Activated naive CD4-positive, alpha-beta T cell treated with anti-CD3 and anti-CD28 coated beads, Interleukin-2, amount 50 U/mL, for 16 hours (primary cell): Measurements from ENCODE around the gene LDHB.
"Not testable (repeated sequence)": the region's sequence is repeated elsewhere in the genome, so short reads cannot be mapped to it uniquely, and the experiment has no call there.

ENCODE experiments used
- DNase-seq: peaks from one replicate; pipeline ENCODE4 v3.0.0-alpha.2; 2020

Gene LDHB

GRCh38 chr12:21661396-21662093 is 3.9 kb upstream of the LDHB start:
- DNase-seq, result not testable (repeated sequence)

DNA sequence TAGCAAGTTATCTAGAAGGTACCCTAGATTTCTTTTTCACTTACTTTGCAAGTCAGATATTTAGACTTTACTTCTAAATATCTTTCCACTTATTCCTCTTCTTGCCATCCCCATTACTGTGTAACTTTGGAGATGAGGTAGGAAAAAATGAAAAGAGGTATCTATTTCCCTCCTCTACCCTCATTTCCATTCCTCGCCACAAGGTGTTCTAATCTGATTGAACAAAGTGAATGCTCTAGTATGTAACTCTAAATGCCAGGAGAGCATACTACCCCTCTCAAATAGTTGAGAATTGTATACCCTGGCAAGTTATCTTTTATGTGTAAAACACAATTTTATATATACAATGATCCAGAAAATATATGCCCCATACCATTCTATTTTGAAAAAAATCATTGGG is 1.7 kb upstream of the LDHB start:
- no peak for DNase-seq

DNA sequence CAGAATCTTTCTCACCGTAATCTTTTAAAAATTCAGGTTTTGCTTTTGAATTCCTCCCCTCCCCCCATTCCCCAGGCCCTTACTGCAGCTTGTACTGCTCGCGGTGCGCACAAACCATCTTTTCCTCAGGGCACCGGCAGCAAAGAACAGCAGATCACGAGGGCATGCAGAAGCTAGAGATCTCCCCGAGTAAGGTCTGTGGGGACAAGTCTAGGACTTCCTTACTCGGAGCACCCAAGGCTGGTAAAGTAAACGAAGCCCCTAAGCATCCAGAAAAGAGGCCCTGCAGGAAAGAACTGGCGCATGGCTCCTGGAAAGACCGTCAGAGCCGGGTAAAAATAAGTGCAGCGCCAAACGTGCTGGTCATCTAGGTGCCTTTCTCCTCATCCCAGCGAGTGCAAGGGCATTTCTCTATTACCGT is 727 bp downstream of the LDHB start:
- peak; percentile 55 for DNase-seq

DNA sequence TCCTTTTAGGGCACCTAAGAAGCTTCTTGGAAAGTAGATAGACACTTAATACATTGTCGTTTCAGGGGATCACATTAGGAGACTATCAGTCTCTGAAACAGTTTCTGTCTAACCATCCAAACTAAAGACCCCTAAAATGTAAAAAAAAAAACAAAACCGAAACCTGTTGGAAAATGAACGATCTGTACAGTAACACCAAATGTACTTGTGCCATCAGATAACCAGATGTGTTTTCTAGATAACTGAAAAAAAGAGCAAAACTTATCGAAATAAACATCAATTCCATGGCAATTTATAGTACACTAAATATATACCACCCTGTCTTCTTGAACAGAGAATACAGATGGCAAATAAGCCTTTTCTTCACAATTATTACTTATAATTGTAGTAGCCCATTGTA is 2.1 kb downstream of the LDHB start:
- DNase-seq, result no peak

GRCh38 chr12:21651821-21652220 is 5.8 kb downstream of the LDHB start:
- DNase-seq, result no peak

- no peak for DNase-seq
Observed at GRCh38 chr12:21650997-21651396, 6.6 kb downstream of the LDHB start.

- no peak for DNase-seq
Observed at GRCh38 chr12:21649034-21649433, 8.6 kb downstream of the LDHB start.

DNA sequence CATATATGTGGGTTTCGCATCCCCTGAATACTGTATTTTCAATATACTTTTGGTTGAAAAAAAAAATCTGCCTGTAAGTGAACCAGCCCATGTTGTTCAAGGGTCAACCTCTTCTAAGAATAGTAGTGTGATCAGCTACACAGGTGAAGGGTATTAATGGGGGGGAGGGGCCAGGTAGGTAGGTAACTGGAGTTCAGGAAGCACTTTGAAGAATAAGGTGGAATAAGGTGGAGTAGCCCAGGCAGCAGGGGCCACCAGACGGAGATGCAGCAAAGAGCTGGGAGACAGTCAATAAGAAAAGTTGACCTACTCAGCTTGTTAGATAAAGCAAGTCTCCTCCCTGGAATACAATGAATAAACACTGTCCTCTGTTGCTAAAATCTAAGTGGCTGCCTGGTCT is 9.3 kb downstream of the LDHB start:
- DNase-seq, result no peak

- no peak for DNase-seq
Observed at GRCh38 chr12:21647179-21647578, 10.5 kb downstream of the LDHB start.

GRCh38 chr12:21645041-21645500 is 12.6 kb downstream of the LDHB start:
- DNase-seq, result not testable (repeated sequence)

GRCh38 chr12:21644516-21644915 is 13.1 kb downstream of the LDHB start:
- no peak for DNase-seq

GRCh38 chr12:21643758-21644157 is 13.9 kb downstream of the LDHB start:
- no peak for DNase-seq

GRCh38 chr12:21642707-21643389 is 14.8 kb downstream of the LDHB start:
- DNase-seq, result no peak

- no peak for DNase-seq
Observed at GRCh38 chr12:21638054-21638891, 19.4 kb downstream of the LDHB start.

GRCh38 chr12:21634245-21634644 is 23.4 kb downstream of the LDHB start:
- no peak for DNase-seq

DNA sequence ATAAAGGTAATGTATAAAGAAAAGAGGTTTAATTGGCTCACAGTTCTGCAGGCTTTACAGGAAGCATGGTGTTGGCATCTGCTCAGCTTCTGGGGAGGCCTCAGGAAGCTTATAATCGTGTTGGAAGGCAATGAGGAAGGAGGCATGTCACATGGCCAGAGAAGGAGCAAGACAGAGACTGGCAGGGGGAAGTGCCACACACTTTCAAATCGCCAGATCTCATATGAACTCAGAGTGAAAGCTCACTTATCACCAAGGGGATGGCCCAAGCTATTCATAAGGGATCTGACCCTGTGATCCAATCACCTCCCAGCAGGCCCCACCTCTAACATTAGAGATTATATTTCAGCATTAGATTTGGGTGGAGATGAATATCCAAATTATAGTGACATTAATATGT is 26.3 kb downstream of the LDHB start:
- no peak for DNase-seq

DNA sequence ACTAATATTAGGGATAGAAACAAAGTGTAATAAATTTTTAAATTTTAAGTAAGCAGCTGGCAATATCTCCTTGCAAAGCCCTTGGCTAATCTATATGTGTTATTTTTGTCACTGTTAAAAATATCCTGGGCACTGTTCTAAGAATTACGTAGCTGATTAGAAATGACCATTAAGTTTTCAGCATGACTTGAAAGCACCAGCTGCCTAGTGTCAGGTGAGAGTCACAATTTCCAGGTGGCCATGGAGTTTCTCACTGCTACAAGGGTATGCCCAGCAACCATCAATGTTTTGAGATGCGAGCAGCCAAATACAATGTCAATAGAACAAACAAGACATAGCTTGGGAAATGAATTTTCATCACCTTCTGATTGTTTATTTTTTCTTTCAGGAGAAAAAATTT is 29.7 kb downstream of the LDHB start:
- DNase-seq, result no peak

DNA sequence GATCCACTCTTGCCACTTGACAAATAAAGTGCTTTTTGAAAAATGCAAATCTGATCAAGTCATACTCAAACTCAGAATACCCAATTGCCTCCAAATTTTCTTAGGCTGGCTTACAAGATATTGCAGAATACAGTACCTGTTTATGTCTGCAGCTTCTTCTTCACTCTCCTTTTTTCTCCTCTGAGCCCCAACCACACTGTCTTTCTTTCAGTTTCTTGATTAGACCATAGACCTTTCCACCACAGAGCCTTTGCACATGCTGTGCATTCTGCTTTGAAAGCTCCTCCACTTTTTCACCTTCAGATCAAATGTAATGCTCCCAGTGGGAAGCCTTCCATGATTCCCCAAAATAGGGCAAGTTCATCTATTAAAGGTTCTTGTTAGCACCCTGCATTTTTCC is 39.1 kb downstream of the LDHB start:
- no peak for DNase-seq

GRCh38 chr12:21617030-21617429 is 40.6 kb downstream of the LDHB start:
- no peak for DNase-seq

- peak; percentile 11 for DNase-seq
Observed at GRCh38 chr12:21615431-21615830, 42.2 kb downstream of the LDHB start.

DNA sequence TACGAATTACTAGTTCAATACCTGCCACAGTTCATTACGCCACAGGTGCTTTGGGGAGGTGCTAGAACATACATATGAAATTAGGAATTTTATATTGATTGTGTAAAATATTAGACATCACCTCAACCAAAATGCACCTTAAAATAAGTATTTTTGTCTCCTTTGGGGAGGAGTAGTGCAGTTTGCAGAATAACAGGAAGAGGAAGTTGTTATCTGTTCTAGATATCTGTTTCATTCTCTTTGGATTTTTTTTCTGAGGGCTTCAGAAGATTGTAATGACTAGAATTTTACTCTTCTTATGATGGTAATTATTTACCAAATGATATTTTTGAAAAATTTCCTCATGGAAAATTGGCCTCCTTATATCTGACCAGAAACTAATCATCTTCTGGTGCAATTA is 43.1 kb downstream of the LDHB start:
- no peak for DNase-seq

GRCh38 chr12:21613931-21614330 is 43.7 kb downstream of the LDHB start:
- DNase-seq, result no peak

GRCh38 chr12:21608196-21608595 is 49.4 kb downstream of the LDHB start:
- no peak for DNase-seq

GRCh38 chr12:21607701-21608100 is 49.9 kb downstream of the LDHB start:
- no peak for DNase-seq
